DMS79 treated with DMSO at 0.1 percent for 48 hours (cell line): Measurements from ENCODE around the gene PHACTR2.
"Not testable (repeated sequence)": the region's sequence is repeated elsewhere in the genome, so short reads cannot be mapped to it uniquely, and the experiment has no call there.

Experiments
- DNase-seq: peaks from one replicate; lab custom pipeline; 2025; lab: John Stamatoyannopoulos, UW

The PHACTR2 gene

DNA sequence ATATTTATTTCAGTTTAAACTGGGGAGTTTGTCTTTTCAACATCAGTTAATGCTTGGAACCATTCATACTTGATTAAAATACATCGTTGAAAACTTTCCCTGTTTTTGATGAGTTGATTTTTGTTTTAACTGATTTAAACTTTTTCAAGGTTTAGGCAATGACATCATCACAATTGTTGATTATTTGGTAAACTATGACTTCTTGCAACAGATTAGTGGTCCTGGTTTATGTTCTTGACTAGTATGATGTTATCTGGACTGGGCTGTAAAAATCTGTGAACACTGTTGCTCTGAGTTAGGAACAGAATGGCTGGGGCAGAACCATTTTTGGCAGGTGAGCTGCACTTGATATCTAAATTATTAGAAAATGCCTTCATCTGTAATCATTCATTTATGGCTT lies 186.5 kb downstream of the PHACTR2 start, which contains the start of gene ZC2HC1B:
Gene ZC2HC1B, plus strand, starts transcription at position 241 of the 400 bp plus-strand sequence. Its CDS starts 66 bp downstream, at position 307.
- no peak for DNase-seq

DNA sequence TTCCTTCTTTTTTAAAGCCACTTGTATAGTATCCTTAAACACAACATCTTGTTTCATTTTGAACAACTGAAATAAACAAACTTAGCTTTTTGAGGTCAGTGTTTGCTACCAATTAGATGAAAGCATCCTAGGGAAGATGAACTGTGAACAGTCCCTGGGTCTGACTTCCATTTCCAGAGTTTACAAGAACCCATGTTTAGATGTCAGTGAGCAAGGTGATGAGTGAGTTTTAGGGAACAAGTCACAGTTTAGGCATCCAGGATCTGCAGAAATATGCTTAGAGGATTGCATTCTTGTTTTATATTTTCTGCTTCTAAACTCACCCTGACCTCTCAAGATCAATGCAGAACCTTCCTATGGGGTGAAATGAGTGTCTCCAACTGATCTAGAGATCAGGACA lies 189.5 kb downstream of the PHACTR2 start:
- no peak for DNase-seq

DNA sequence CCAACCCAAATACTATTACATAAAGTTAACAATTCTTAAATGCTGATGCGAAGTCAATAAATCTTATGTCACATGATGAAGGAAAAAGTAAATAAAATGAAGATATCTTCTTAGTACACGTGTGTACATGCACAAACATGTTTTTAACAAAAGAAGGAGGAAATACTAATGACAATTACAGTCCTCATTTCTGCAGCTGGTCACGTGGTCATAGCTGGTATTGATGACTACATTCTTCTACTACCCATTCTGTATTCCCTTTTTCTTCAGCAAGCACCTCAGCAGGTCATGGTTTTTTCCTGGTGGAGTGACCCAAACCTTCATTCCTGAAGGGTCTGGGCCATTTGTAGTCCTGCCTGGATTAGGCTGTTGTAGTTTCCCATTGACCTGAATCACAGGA lies 191.0 kb downstream of the PHACTR2 start:
- not testable (repeated sequence) for DNase-seq

DNA sequence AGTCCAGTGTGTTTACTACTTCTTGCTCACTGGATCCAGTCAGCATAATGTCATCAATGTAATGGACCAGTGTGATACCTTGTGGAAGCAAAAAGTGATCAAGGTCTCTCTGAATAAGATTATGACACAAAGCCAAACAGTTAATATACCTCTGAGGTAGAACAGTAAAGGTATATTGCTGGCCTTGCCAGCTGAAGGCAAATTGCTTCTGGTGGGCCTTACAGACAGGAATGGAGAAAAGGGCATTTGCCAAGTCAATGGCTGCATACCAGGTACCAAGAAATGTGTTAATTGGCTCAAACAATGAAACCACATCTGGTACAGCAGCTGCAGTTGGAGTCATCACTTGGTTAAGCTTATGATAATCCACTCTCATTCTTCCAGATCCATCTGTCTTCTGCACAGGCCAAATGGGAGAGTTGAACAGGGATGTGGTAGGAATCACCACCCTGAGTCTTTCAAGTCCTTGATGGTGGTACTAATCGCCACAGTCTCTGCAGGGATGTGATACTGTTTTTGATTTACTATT lies 193.5 kb downstream of the PHACTR2 start:
- not testable (repeated sequence) for DNase-seq

DNA sequence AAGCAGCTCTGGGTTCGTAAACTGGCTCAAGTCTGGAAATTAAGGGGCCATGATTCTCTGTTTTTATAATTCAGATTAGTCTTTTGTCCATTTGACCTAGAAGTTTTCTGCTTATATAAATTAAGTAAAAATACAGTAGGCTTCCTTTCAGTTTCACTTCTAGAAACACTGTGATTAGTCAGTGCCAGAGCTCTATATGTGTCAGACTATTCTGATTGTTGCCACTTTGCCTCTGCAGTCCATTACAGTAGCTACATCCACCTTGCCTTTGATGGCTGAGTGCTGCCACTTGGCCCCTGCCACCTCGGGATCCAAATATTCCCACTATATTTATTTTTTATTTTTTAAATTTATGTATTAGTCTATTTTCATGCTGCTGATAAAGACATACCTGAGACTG lies 194.4 kb downstream of the PHACTR2 start:
- DNase-seq: no peak

DNA sequence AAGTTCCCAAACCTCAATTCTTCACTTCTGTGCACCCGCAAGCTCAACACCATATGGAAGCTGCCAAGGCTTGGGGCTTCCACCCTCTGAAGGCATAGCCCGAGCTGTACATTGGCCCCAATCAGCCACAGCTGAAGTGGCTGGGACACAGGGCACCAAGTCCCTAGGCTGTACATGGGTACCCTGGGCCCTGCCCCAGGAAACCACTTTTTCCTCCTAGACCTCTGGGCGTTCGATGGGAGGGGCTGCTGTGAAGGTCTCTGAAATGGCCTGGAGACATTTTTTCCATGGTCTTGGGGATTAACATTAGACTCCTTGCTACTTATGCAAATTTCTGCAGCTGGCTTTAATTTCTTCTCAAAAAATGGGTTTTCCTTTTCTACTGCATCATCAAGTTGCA lies 195.8 kb downstream of the PHACTR2 start:
- DNase-seq: not testable (repeated sequence)

DNA sequence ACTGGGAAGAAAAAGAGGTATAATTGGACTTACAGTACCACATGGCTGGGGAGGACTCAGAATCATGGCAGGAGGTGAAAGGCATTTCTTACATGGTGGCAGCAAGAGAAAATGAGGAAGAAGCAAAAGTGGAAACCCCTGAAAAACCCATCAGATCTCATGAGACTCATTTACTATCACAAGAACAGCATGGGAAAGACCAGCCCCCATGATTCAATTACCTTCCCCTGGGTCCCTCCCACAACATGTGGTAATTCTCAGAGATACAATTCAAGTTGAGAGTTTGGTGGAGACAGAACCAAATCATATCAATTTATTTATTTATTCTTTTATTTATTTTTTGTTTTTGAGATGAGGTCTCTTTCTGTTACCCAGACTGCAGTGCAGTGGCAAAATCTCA lies 196.7 kb downstream of the PHACTR2 start:
- not testable (repeated sequence) for DNase-seq

DNA sequence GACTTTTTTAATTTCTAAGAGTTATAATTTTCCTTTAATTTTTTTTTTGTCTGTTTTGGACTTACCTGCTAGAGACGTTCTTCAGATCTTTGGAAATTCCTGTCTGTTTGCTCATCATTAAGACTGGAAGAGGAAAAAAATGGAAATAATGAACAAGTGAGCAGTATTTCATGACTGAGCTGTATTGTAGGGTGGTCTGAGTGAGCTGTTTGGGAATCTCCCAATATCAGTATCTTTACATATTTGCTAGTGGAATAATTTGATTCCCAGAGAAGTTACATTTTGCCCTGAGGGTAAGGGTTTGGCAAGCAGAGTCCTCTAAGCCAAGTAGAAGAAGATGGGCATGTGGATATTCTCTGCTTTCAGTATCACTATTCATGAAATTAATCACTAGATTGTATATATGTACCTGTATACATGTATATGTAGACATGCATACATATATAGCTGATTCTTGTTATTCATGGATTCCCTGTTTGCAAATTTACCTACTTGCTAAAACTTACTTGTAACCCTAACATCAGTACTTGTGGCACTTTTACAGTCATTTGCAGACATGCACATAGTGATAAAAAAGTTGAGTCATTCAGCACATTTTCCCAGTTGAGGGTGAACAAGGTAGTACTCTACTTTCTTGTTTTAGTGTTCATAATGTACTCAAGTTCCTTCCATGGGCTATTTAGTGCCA lies 200.0 kb downstream of the PHACTR2 start:
- DNase-seq: no peak

DNA sequence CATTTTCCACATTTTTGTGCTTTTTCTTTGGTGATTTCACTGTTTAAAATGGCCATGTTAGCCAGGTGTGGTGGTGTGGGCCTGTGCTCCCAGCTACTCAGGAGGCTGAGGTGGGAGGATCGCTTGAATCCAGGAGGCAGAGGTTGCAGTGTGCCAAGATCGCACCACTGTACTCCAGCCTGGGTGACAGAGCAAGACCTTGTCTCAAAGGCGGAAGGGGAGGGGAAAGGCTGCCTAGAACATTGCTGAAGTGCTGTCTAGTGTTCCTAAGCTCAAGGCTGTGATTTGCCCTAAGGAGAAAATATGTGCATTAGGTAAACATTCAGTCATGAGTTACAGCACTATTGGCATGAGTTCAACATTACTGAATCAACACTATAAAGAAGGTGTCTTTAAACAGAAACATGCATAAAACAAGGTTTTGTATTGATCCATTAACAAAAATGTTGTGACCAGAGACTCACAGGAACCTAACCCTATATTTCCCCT lies 200.6 kb downstream of the PHACTR2 start:
- no peak for DNase-seq

DNA sequence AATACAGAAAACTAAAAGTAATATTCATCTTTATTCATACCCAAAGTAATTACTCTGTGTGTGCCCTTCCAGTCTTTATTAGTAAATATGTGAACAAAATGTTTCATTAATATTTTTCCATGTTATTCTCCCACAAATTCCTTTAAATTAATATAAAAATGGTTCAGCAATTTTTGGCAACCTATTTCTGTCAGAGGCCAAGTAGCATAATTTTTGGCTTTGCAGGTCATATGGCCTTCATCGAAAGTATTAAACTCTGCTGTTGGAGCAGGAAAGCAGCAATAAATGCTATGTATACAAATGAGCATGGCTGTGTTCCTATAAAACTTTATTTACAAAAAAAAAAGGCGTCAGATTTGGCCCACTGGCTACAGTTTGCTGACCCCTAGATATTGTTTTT lies 202.6 kb downstream of the PHACTR2 start:
- DNase-seq: no peak
